ENCODE data around the gene MACO1.

MACO1 gene

DNA sequence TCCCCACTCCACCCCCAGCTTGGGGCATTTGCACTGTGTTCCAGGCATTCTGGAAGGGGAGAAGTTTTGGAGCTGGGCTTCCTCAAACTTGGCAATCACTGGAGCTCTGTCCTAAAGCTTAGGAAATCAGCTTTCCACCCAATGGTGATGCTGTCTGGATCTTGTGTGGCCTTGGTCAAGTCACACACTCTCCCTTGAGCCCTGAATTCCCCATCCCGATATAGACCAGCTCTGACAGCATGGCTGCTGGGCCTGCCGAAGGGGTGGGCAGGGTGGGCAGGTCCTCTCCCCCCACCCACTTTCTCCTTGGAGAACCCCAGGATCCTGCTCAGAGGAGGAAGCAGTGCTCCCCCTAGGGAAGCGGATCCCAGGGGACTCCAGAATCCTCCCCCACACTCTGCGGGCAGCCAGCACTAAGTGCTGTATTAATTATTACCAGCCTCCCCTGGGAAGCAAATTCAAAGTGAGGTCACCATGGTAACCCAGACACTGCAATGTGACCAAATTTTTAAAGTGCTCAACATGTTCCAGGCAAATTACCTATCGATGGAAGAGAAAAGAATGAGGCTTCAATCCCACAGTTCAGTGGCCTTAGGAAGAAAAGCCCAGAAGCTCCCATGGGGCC lies 91.4 kb downstream of the MACO1 start:
- no peak overlapping the region for H3K4me3 ChIP-seq (ENCODE audit: low read depth, low read length)

DNA sequence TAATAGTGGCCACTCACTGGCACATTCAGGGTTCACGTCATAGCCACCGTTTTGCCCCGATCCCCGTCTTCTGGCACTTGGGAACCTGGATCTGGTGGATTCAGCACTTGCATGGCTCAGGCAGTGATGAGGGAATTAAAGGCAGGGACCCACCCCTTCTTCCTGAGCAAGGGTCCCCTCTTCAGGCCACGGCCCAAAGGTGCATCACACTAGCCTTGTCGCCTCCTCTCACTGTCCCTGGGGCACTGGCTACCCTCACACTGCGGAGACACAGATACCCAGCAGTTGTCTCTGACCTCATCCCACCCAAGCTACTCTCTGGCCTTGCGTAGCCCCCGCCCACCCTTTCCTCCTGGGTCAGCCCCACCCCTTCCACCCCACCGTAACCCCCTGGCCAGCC lies 92.8 kb downstream of the MACO1 start:
- no peak overlapping the region for H3K4me3 ChIP-seq (ENCODE audit: low read depth, low read length)

DNA sequence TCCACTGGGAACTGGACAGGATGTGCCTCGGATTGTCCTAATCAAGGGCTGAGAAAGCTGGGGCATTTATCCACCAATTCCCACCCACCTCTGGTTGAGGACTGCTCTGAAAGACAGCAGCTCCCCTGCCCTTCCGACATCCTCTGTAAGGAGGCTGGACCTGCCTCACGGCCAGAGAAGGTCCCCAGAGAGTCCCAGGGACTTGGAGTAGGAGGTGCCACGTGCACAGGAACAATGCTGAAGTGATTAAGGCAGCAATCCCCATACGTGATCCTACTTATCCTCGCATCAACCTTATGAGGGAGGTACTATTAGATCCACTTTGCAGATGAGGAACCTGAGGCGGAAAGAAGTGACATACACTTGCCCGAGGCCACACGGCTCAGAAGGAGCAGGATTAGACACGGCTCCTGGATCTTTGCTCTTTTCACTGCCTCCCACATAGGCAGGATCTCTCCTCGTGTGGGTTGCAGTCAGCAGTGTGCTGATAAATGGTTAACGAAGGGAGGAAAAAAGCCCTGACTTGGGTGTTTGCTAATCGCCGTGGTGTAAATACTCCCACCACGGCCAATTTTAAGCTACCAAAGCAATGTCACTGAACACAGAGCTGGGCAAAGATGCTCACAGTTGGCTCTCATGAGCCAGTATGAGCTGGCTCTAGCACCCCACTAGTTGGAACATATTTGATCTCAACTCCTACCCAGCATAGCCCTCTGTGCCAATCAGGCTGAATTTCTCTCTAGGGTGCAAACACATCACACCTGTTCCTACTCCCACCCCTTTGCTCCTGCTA lies 94.1 kb downstream of the MACO1 start:
- H3K4me3 ChIP-seq (ENCODE audit: low read depth, low read length), result no peak overlapping the region

DNA sequence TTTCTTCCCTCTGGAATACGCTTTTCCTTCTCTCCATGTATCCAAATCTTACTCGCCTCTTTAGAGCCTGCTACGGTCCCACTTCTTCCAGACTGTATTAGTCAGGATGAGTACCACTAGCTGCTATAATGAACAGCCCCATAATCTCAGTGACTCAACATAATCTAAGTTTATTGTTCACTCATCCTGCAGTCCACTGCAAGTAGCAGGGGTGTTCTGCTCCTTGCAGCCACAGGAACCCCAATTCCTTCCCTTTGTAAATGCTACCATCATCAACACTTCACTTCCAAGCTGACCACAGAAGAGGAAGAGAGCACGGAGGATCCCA lies 94.6 kb downstream of the MACO1 start:
- H3K4me3 ChIP-seq (ENCODE audit: low read depth, low read length), result no peak overlapping the region

DNA sequence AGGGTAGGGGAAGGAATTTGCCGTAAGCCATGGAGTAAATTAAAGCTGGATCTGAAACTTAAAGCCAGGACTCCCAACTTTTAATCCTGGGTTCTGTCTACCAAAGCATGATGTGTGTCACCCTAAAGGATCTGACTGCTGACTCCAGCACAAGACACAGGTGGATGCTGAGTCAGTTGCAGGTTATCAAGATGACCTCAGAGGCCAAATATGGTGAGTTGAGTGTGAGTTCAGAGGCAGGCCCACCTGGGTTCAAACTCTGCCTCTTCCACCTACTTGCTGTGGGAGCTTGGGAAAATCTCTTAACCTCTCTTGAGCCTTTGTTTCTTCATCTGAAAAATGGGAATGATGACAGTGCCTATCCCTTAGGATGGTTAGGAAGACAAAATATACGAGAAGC lies 96.1 kb downstream of the MACO1 start:
- H3K4me3 ChIP-seq (ENCODE audit: low read depth, low read length), result no peak overlapping the region

DNA sequence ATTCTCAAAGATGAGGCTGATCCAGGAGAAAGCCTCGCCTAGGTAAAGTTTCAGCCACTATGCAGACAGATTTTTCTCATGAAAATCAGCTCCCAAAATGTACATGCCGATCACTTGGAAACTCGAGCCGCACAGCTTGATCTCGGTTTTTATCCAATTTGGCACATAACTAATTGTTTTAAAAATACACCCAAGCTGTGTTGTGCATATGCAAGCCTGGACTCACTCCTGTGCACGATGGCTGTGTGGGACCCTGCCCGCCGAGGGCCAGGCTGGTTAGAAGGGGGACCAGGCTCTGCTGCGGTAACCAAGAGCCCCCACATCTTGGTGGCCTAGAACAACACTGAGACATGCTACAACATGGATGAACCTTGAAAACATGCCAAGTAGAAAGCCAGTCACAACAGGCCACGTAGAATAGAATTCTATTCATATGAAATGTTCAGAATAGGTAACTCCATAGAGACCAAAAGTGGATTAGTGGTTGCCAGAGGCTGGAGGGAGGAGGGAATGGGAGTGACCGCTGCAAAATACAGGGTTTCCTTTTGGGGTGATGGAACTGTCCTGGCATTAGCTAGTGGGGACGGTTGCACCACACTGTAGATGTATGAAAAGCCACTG lies 96.6 kb downstream of the MACO1 start:
- no peak overlapping the region for H3K4me3 ChIP-seq (ENCODE audit: low read depth, low read length)

- no peak overlapping the region for H3K4me3 ChIP-seq (ENCODE audit: low read depth, low read length)
These were observed 97.4 kb downstream of the MACO1 start for GRCh38 chr1:25527946-25528595.

DNA sequence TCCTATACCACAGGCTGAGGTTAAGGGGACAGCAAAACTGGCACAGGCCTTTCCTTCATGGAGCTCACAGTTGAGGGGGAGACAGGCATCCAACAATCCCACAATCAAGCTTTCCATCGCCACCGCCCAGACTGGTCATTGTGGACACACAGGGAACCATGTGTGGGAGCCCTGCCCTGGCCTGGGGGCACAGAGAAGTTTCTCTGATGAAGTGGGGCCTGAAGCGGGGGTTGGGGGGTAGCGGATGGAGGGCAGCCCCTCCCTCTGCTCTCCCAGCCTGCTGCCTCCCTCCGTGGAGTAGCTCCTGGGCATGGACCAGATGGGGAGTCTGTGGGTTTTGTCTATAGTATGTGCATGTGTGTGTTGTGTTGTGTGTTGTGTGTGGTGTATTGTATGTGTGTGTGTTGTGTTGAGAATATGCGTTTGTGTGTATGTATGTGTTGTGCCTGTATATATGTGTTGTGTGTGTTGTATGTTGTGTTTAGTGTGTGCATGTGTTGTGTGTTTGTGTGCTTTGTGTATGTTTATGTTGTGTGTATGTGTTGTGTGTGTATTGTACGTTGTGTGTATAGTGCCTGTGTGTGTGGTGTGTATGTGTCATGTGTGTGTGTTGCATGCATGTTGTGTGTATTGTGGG lies 98.3 kb downstream of the MACO1 start:
- H3K4me3 ChIP-seq (ENCODE audit: low read depth, low read length), result no peak overlapping the region

- no peak overlapping the region for H3K4me3 ChIP-seq (ENCODE audit: low read depth, low read length)
These were observed 99.0 kb downstream of the MACO1 start for GRCh38 chr1:25529518-25530185.

GRCh38 chr1:25530186-25531081 lies 99.7 kb downstream of the MACO1 start:
- H3K4me3 ChIP-seq (ENCODE audit: low read depth, low read length), result no peak overlapping the region

DNA sequence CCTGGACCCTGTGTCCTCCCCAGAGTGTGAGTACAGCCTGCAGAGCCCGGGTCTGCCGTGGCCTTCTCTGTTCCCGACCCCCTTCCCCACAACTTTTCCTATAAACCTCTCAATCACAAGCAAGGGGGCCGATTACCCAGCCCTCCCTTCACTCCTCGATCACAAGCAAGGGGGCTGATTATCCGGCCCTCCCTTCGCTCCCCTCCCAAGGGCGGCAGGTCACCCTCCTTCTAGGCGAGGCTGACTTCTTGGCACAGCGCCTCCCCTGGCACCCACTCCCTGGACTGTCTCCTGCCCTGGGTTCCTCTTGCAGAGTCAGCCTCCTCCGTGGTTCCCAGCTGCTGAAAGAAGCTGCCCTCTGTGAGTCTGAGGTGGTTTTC lies 100.4 kb downstream of the MACO1 start:
- no peak overlapping the region for H3K4me3 ChIP-seq (ENCODE audit: low read depth, low read length)

GRCh38 chr1:25532970-25533369 lies 102.3 kb downstream of the MACO1 start:
- H3K4me3 ChIP-seq (ENCODE audit: low read depth, low read length), result no peak overlapping the region

- no peak overlapping the region for H3K4me3 ChIP-seq (ENCODE audit: low read depth, low read length)
These were observed 103.2 kb downstream of the MACO1 start for GRCh38 chr1:25533775-25534409.

- H3K4me3 ChIP-seq (ENCODE audit: low read depth, low read length), result no peak overlapping the region
These were observed 103.7 kb downstream of the MACO1 start for GRCh38 chr1:25534410-25534788.

DNA sequence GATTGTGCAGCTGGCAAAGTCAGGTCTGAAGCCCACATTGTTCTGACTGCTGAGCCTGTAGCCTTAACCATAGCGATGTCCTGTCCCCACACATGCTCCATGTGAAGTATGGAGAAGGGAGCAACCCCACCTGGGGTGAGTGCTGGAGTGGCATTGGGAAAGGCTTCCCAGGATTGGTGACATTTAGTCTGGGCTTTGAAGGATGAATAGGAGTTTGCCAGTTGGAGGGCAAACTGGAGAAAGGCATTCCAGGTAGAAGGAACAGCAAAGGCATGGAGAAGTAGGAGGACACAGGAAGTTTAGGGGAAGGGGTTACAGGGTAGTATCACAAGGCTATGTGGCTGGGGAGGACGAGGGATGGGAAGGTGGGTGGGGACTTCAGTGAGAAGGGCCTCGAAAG lies 105.4 kb downstream of the MACO1 start:
- no peak overlapping the region for H3K4me3 ChIP-seq (ENCODE audit: low read depth, low read length)

GRCh38 chr1:25537153-25537831 lies 106.6 kb downstream of the MACO1 start:
- no peak overlapping the region for H3K4me3 ChIP-seq (ENCODE audit: low read depth, low read length)

DNA sequence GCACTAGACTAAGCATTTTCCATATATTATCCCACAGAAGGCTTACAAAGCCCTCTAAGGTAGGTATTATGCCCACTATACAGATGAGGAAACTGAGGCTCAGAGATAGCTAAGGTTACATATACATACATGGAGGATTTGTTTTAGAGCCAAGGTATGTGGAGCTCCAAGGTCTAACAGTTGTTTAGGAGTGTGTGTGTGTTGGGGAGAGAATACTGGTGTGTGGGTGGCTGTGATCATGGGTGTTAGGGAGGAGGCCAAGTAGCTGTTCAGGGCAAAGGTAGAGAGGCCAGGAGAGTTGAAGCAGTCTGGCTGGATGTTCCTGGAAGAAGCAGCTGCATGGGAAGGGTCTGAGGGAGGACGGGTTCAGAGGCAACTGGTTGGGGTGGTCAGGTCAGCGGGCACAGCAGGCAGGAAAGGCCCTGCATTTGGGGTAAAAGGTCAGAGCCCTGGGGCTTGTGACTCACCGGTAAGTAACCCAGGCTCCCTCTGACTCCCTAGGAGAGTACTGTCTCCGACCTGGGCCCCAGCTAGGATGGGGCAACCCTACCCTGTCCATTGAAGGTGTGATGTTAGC lies 107.6 kb downstream of the MACO1 start:
- H3K4me3 ChIP-seq (ENCODE audit: low read depth, low read length), result no peak overlapping the region

- H3K4me3 ChIP-seq (ENCODE audit: low read depth, low read length), result no peak overlapping the region
These were observed 110.1 kb downstream of the MACO1 start for GRCh38 chr1:25540750-25541342.

All from iPS-11a (cell line).